Measurements from ENCODE around the gene SEMA3D. TPM values are rescaled to one million over a fixed set of nuclear protein-coding genes. Genes with fewer than 3 reads are reported as not detected.

Gene SEMA3D
- total and polyA plus RNA-seq, 2 of the 13 experiments (the other 11 are each of a cell fraction or from before 2014, with no cell fraction given): 0.07 TPM; not detected in 1

- intact Hi-C loops (cut with micrococcal nuclease; ENCODE audit: unreplicated experiment): no loop called here
- H3K4me1 ChIP-seq (ENCODE audit: insufficient read depth, low read length): no peaks in the 10 kb centered on the region
- in situ Hi-C loops (cut with HindIII; ENCODE audit: extremely low pct_ligation_motif_present, low pct_unique_long_range_greater_than_20kb): loop anchor here (10.0 kb wide), 2 partner anchors 418 to 508 kb away; no protein-coding TSS in a partner anchor
- H3K4me2 ChIP-seq (ENCODE audit: low read depth, low read length): no peak overlapping the region
- H3K9ac ChIP-seq (ENCODE audit: insufficient read depth, low read depth, low read length): no peak overlapping the region
- FAIRE-seq (no peak), ATAC-seq (no peak), DNase-seq (ENCODE audit: low spot score) (no peak)
- POLR2A ChIA-PET: no interaction called here
- no peaks in the 10 kb centered on the region for H3K9me3 ChIP-seq (ENCODE audit: low read length)
- H2AFZ ChIP-seq (ENCODE audit: low read length): no peak overlapping the region
- no peaks in the 10 kb centered on the region for H3K36me3 ChIP-seq (replicated peaks in 1 of 2; ENCODE audit: control insufficient read depth in 1 of 2, insufficient read depth in 2 of 2, low read length in 2 of 2)
- CTCF ChIA-PET (ENCODE audit: low intra/inter-chr PET ratio, low total read pairs): no interaction called here
- BruUV-seq (replicated peaks): no TSS peak
- 0% methylated on average over 1 of the region's 1 CpG for WGBS (ENCODE audit: low lambda C conversion rate)
- no peaks in the 10 kb centered on the region for H4K20me1 ChIP-seq (ENCODE audit: insufficient read depth, low read length)
- TF ChIP-seq EHMT2 (IDR thresholded peaks at IDR 0.05; ENCODE audit: borderline replicate concordance, low read depth, low read length) (no peak), HMGXB4 (CRISPR knock-in tag; IDR thresholded peaks at IDR 0.05; ENCODE audit: borderline replicate concordance in 1 of 2, low read depth in 1 of 2) (no peak), NR2F2 (IDR thresholded peaks at IDR 0.05; ENCODE audit: borderline replicate concordance, low read depth) (no peak), ZBTB20 (CRISPR knock-in tag; IDR thresholded peaks at IDR 0.05; ENCODE audit: borderline replicate concordance, low read depth) (no peak), KAT8 (CRISPR knock-in tag; IDR thresholded peaks at IDR 0.05) (no peak), CENPX (CRISPR knock-in tag; IDR thresholded peaks at IDR 0.05) (no peak), ARHGAP35 (CRISPR knock-in tag; IDR thresholded peaks at IDR 0.05; ENCODE audit: borderline replicate concordance) (no peak), TAF1 (CRISPR knock-in tag; IDR thresholded peaks at IDR 0.05) (no peak), ZNF431 (CRISPR knock-in tag; IDR thresholded peaks at IDR 0.05; ENCODE audit: borderline replicate concordance, low read depth) (no peak), TCF7L2 (IDR thresholded peaks at IDR 0.05; ENCODE audit: low read depth, low read length) (no peak), RXRB (CRISPR knock-in tag; IDR thresholded peaks at IDR 0.05; ENCODE audit: borderline replicate concordance) (no peak), NPAS2 (CRISPR knock-in tag; IDR thresholded peaks at IDR 0.05; ENCODE audit: borderline replicate concordance) (no peak), NR2F6 (IDR thresholded peaks at IDR 0.05) (no peak), NR2F6 (CRISPR knock-in tag; IDR thresholded peaks at IDR 0.05) (no peak), ZFP1 (CRISPR knock-in tag; IDR thresholded peaks at IDR 0.05) (no peak), U2AF2 (IDR thresholded peaks at IDR 0.05; ENCODE audit: low read depth, low read length) (no peak), MBNL3 (CRISPR knock-in tag; conservative IDR thresholded peaks at IDR 0.05) (no peak), NFYC (CRISPR knock-in tag; IDR thresholded peaks at IDR 0.05) (no peak)
- H3K27me3 ChIP-seq (ENCODE audit: control insufficient read depth in 1 of 2, insufficient read depth in 2 of 2, low read length in 2 of 2): no peaks in the 10 kb centered on the region
- no peak overlapping the region for H3K27ac ChIP-seq (ENCODE audit: extremely low read length, insufficient read depth, low read length)
- no peak overlapping the region for H3K4me3 ChIP-seq (replicated peaks in 1 of 3; ENCODE audit: insufficient read depth in 1 of 3, low read depth in 2 of 3, low read length in 3 of 3)
- H3K79me2 ChIP-seq (ENCODE audit: insufficient read depth, low read length): no peaks in the 10 kb centered on the region
Observed at GRCh38 chr7:85046534-85046933, 140.3 kb downstream of the SEMA3D start.
